HG03460 (cell line): Measurements from ENCODE around the gene MTMR1.

Source experiments
- ATAC-seq: cut with Tn5 transposase; IDR thresholded peaks from one replicate; pipeline ENCODE4 v1.9.1; 2021; ENCODE audit not compliant: unreplicated experiment

The MTMR1 gene

DNA sequence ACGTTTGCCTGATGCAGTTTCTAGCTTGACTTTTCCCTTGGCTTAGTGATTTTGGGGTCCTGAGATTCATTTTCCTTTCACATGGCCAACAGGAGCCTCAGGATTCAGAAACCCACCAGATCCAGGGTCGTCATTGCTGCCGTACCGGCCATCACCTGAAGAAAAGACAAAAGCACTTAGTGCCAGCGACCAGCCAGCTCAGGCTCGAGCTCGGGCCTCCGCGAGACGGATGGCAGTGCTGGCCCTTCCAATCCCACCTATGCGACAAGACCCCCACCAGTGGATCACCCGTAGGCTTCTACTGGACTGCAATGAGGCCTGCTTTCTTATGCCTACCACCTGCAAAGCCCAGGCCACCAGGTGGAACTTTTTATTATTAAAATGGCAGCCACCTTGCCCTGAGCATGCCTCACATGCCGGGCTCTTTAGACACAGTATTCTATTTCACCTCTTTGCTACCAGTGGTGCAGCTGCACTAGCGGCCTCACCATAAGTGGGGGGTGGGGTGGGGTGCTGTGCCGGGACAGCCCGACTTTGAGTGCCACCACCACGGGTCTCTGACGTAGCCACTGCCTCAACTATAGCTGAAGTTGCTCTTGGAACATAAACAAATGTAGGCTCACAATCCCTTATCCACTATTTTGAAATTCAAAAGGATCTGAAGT, 84.3 kb downstream of the MTMR1 start:
- no peak for ATAC-seq

DNA sequence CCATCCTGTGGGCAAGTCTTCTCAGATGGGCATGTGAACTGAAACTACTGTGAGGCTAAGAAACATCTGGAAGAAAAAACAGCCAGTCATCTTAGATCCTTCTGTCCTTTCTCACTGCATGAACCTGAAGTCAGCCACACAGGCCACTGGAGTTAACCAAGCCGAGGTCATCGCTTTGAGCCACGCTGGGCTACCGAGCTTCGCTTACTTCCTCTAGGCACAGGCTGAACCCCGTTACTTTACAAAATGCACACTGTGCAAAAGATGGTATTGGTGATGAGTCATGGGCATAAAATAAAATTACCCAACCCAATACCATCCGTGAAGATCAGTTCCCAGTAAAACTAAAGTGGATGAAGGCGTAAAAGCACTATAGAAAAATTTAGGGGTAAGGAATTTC, 86.2 kb downstream of the MTMR1 start:
- no peak for ATAC-seq

DNA sequence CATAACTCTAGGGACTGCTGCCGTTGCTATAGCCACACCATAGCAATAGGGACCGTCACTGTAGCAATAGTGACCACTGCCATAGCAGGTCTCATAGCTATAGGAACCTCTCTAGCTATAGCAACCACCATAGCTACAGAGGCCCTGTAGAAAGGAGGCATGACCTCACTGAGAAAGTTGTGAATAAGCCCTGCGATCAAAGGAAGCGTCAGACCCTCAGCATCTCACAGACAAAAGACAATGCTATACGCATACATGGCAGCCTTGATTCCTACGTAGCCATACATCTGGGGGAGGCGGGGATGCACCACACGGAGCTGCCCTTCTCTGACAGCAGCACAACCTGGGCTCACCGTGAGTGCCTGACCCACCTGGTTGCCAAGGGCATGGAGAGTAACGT, 88.5 kb downstream of the MTMR1 start:
- no peak for ATAC-seq

DNA sequence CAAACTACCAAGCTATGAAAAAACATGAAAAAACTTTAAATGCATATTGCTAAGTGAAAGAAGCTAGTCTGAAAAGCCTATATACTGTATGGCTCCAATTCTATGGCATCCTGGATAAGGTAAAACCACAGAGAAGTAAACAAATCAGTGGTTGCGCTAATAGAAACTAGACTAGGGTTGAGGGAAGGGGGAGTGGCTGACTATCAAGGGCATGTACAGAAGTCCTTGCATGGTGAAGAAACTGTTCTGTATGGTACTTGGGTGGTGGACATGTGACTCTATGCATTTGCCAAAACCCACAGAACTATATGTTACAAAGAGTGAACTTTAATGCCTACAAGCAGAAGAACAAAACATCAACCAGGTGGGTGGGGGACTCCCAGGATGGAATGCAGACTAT, 96.8 kb downstream of the MTMR1 start:
- ATAC-seq, result no peak

DNA sequence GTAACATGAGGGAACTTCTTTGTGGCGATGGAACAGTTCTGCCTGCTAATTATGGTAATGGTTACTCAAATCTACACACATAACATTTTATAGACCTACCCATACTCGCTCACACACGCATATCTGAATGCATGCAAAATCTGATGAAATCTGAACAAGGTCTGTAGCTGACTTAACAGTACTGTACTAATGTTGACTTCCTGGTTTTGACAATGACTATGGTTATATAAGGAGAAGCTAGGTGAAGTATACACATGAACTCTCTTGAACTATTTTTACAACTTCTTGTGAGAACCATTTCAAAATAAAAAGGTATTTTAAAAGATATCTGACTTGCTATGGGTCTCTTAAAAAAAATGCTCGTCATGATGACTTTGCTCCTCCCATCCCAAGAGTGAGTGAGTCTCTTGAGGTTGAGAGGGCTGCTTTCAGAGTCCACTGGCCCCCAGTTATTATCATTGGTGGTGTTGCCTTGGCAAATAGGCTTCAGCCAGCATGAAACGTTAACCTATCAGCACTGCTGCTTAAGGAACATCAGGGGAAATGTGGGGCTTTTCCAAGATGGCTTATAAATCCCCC, 99.8 kb downstream of the MTMR1 start:
- no peak for ATAC-seq

DNA sequence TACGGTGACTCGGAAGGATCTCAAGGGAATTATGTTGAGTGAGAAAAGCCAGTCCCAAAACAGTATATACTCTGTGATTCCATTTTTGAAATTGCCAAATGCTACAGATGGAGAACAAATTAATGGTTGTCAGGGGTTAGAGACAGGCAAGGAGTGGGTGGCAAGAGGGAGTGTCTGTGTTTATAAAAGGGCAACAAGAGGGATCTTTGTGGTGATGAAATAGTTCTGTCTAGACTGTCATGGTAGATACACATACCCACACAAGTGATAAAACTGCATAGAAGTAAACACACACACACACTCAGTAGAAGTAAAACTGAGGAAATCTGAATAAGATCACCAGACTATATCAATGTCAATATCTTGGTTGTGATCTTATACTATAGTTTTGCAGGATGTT, 112.5 kb downstream of the MTMR1 start:
- no peak for ATAC-seq

DNA sequence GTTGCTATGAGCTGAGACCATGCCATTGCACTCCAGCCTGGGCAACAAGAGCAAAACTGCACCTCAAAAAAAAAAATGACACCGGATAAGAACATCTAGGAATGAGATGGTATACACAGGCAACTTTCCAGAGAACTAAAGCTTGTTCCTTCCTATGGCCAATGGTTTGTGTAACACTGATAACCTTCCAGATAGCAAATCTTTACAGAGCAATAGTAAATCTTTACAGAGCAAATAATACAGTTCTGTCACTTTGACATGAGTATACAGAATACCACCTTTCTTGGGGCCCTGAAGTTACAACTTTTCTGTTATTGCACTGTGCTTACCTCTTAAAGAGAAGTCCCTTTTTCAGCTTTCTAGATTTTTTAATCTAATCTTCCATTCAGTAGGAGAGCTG, 113.6 kb downstream of the MTMR1 start:
- ATAC-seq, result no peak

DNA sequence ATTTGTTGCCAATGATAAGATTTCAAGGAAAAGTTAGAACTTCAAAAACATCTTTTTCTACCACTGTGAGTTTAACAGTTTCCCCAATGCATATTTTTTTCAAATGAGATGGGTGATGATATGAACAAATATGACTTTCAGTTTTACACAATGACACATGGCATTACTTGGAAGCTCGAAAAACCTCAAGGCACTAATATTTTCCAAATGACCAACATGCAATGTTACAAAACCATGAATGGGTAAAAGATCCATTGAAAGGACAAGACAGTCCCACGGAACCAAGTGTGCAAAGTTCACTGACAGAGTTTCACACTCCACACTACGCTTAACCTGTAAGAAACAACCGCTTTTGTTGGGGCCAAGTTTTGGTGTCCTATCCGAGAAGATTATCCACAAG, 120.7 kb downstream of the MTMR1 start:
- no peak for ATAC-seq
